ENCODE measurements around the gene LYZL6. TPM values are rescaled to one million over a fixed set of nuclear protein-coding genes. Genes with fewer than 3 reads are reported as not detected.

LYZL6 gene
- polyA plus RNA-seq, 1 donor (not counting 4 experiments of a cell fraction or from before 2014, with no cell fraction given) = not detected

DNA sequence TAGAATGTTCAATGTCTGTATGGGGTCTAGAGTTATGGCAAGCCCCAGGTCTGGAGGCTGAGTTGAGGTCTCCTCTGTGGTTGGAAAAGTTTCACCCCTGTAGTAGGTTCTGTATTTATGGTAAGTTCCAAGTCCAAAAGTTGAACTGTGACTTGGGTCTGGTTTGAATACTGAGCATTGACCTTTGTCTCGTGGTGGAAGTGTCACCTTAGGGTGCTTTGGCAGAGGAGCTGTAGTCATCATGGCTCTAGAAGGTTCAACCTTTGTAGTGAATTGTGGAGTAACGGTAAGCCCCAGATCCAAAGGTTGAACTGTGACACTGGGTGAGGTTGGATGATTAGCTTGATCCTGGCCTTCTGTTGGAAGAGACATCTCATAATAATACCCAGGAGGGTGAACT, 30.6 kb downstream of the LYZL6 start:
- Histone ChIP-seq H3K4me3 (ENCODE audit: control insufficient read depth in 2 of 3, extremely low read depth in 1 of 3, insufficient read depth in 2 of 3, low read depth in 1 of 3, low read length in 3 of 3) (no peak overlapping the region), H3K27me3 (ENCODE audit: control insufficient read depth, extremely low read depth, insufficient read depth, low read length) (no peaks in the 10 kb centered on the region), H2AFZ (ENCODE audit: control insufficient read depth, low read length) (no peak overlapping the region), H3K4me1 (ENCODE audit: control insufficient read depth, extremely low read depth, insufficient read depth, low read length) (no peaks in the 10 kb centered on the region), H3K9ac (ENCODE audit: control insufficient read depth, extremely low read depth, insufficient read depth, low read length) (no peak overlapping the region), H3K9me1 (ENCODE audit: control insufficient read depth, extremely low read depth, insufficient read depth, low read length) (no peaks in the 10 kb centered on the region), H3K4me2 (ENCODE audit: control insufficient read depth, extremely low read depth, insufficient read depth, low read depth, low read length) (no peak overlapping the region), H3K27ac (ENCODE audit: control insufficient read depth, insufficient read depth, low read length) (no peak overlapping the region), H4K20me1 (ENCODE audit: control insufficient read depth, extremely low read depth, insufficient read depth, low read length) (no peaks in the 10 kb centered on the region), H3K79me2 (ENCODE audit: control insufficient read depth, insufficient read depth, low read length) (no peaks in the 10 kb centered on the region), H3K36me3 (ENCODE audit: control insufficient read depth in 2 of 2, extremely low read depth in 1 of 2, insufficient read depth in 2 of 2, low read length in 2 of 2) (no peaks in the 10 kb centered on the region), H3K9me3 (ENCODE audit: control insufficient read depth, low read depth, low read length) (no peaks in the 10 kb centered on the region)
- no peak for FAIRE-seq
- no peak for DNase-seq (ENCODE audit: low read depth, low spot score)
- dilution Hi-C loops (cut with MboI; ENCODE audit: extremely low pct_ligation_motif_present, low sequenced_read_pairs) = no loop called here
- TF ChIP-seq, protein P1, sequence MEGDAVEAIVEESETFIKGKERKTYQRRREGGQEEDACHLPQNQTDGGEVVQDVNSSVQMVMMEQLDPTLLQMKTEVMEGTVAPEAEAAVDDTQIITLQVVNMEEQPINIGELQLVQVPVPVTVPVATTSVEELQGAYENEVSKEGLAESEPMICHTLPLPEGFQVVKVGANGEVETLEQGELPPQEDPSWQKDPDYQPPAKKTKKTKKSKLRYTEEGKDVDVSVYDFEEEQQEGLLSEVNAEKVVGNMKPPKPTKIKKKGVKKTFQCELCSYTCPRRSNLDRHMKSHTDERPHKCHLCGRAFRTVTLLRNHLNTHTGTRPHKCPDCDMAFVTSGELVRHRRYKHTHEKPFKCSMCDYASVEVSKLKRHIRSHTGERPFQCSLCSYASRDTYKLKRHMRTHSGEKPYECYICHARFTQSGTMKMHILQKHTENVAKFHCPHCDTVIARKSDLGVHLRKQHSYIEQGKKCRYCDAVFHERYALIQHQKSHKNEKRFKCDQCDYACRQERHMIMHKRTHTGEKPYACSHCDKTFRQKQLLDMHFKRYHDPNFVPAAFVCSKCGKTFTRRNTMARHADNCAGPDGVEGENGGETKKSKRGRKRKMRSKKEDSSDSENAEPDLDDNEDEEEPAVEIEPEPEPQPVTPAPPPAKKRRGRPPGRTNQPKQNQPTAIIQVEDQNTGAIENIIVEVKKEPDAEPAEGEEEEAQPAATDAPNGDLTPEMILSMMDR (optimal IDR thresholded peaks at IDR 0.05 in 1 of 3, IDR thresholded peaks at IDR 0.05 in 1 of 3, conservative IDR thresholded peaks at IDR 0.05 in 1 of 3; ENCODE audit: extremely low read depth in 1 of 3, insufficient read depth in 2 of 3, low read length in 3 of 3) = no peak
- TF ChIP-seq EZH2 (IDR thresholded peaks at IDR 0.05; ENCODE audit: low read length) = no peak

DNA sequence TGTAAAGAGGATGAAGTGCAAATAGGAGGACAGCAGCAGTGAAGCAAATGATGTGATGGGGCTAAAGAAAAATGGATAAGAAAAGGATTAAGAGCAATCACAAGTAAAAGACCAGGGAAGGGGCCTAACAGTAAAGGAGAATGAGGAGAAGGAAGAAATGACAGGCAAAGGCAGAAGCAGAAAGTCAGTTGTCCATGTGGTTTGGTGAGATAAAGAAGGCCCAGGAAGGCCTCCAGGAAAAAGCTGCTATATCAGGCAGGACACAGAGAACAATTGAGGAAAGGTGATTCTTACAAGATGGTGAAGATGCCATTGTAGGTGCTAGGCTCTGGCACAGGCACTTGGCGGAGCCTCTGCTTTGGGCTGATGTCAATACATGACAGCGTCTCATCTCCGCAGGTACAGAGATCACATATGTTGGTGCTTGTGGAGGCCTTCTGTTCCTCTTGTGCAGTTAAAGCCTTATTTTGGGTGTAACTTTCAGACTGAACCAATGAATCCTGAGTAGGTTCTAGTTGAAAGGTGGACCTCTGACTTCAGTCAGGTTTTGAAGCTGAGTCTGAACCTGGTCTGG, 31.1 kb downstream of the LYZL6 start:
- Histone ChIP-seq H3K27me3 (ENCODE audit: control insufficient read depth, extremely low read depth, insufficient read depth, low read length) (no peaks in the 10 kb centered on the region), H4K20me1 (ENCODE audit: control insufficient read depth, extremely low read depth, insufficient read depth, low read length) (no peaks in the 10 kb centered on the region), H2AFZ (ENCODE audit: control insufficient read depth, low read length) (no peak overlapping the region), H3K9me3 (ENCODE audit: control insufficient read depth, low read depth, low read length) (no peaks in the 10 kb centered on the region), H3K36me3 (ENCODE audit: control insufficient read depth in 2 of 2, extremely low read depth in 1 of 2, insufficient read depth in 2 of 2, low read length in 2 of 2) (no peaks in the 10 kb centered on the region), H3K4me1 (ENCODE audit: control insufficient read depth, extremely low read depth, insufficient read depth, low read length) (no peaks in the 10 kb centered on the region), H3K4me2 (ENCODE audit: control insufficient read depth, extremely low read depth, insufficient read depth, low read depth, low read length) (no peak overlapping the region), H3K9me1 (ENCODE audit: control insufficient read depth, extremely low read depth, insufficient read depth, low read length) (no peaks in the 10 kb centered on the region), H3K27ac (ENCODE audit: control insufficient read depth, insufficient read depth, low read length) (no peak overlapping the region), H3K79me2 (ENCODE audit: control insufficient read depth, insufficient read depth, low read length) (no peaks in the 10 kb centered on the region), H3K4me3 (ENCODE audit: control insufficient read depth in 2 of 3, extremely low read depth in 1 of 3, insufficient read depth in 2 of 3, low read depth in 1 of 3, low read length in 3 of 3) (no peak overlapping the region), H3K9ac (ENCODE audit: control insufficient read depth, extremely low read depth, insufficient read depth, low read length) (no peak overlapping the region)
- no peak for FAIRE-seq
- DNase-seq (ENCODE audit: low read depth, low spot score) = no peak
- TF ChIP-seq EZH2 (IDR thresholded peaks at IDR 0.05; ENCODE audit: low read length) = no peak
- TF ChIP-seq, protein P1 (optimal IDR thresholded peaks at IDR 0.05 in 1 of 3, IDR thresholded peaks at IDR 0.05 in 1 of 3, conservative IDR thresholded peaks at IDR 0.05 in 1 of 3; ENCODE audit: extremely low read depth in 1 of 3, insufficient read depth in 2 of 3, low read length in 3 of 3) = no peak
- dilution Hi-C loops (cut with MboI; ENCODE audit: extremely low pct_ligation_motif_present, low sequenced_read_pairs) = no loop called here
